ENCODE results near the gene DPP10.

Gene DPP10

DNA sequence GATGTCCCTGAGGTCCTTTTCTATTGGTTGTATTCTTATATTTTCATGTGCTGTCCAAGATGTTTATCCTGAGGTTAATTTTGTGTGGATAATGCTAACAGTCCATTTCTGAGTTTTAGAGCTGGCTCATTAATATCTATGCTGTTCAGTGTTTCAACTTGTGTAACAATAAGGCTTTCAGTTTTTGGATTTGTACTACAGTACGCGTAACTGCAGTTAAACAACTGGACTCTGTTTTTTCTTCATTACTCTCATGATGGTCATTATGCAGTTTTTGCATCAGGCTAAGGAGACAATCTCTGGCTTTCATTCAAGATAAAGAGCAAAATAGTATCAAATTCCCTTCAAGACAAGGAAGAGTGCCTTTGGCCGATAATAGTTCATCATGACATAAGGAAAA is 1364.8 kb downstream of the DPP10 start:
- no peak for DNase-seq

DNA sequence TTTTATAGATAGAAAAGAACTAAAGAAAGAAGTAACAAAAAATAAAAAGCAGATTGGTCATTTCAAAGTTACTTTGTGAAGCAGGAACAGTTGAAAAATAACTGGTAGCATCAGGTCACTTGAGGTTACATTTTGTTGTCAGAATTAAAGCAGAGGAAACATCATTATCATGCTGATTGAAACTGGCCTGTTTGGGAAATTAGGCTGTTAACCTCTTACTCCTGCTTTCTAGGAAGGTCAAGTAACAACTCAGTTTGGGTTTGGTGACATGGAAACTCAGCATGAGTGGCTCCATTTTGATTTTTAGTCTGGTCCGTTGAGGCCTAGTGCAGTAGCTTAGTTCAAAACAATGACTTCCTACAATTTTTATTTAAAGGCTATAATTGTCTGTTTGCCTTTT is 1383.5 kb downstream of the DPP10 start:
- DNase-seq: no peak

DNA sequence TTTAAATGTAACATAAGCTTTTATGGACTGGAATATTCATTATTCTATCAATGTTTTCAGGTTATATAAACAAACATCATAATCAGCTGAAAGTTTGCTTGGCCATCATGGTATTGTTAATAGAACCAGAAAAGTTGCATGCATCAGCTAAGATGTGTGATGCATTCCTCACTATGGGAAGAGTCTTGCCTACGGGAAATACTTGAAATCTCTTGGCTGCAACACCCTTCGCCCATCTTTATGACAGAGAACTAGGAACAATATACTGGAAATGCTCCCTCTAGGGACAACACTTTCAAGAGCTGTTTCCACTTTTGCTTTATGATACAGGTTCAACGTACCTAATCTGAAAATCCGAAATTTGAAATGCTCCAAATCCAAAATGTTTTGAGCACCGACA is 1390.8 kb downstream of the DPP10 start:
- no peak for DNase-seq

- no peak for DNase-seq
Observed at GRCh38 chr2:115838539-115838938, 1396.1 kb downstream of the DPP10 start.

DNA sequence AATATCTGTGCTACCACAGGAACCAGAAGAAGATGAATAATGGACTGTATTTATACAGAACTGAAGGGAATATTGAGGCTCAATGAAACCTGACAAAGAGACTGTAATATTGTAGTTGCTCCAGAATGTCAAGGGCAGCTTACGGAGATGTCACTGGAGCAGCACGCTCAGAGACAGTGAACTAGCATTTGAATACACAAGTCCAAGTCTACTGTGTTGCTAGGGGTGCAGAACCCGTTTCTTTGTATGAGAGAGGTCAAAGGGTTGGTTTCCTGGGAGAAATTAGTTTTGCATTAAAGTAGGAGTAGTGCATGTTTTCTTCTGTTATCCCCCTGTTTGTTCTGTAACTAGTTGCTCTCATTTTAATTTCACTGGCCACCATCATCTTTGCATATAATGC is 1399.9 kb downstream of the DPP10 start:
- DNase-seq: no peak

- DNase-seq: no peak
Observed at GRCh38 chr2:115848192-115848591, 1405.8 kb downstream of the DPP10 start.

DNA sequence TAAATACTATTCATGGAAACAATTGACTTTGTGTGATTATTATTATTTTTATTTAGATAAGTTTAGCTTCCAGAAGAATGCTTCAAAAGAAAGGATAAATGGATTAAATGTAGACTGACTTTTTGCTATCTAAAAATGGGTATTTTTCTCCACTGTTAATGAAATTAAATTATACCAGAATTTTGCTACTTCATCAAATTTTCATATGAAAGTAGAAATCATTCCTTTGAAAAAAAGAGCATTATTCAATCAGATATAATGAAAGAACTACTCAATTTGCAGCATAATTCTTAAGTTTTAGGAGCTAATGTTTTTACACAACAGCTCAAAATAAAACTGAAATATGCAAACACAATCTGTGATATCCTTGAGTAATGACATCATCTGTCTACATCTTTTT is 1424.6 kb downstream of the DPP10 start:
- no peak for DNase-seq

DNA sequence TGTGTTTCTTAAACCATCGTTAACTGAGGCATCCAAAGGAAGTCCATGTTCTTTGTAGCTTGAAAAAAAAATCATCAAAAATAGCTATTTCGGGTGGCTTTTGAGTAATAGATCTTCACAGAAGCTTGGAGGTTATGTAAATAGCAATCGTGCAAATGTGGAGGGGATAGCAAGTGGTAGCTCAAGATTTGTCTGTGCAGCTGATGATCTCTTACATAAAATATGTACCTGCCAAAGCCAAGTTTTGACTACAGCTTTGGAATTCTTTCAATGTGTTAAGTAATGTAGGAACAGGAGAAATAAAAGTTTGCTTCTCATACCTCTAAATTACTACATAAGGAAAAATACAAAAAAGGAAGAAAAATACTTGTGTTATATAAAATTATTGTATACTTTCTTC is 1432.0 kb downstream of the DPP10 start:
- no peak for DNase-seq

DNA sequence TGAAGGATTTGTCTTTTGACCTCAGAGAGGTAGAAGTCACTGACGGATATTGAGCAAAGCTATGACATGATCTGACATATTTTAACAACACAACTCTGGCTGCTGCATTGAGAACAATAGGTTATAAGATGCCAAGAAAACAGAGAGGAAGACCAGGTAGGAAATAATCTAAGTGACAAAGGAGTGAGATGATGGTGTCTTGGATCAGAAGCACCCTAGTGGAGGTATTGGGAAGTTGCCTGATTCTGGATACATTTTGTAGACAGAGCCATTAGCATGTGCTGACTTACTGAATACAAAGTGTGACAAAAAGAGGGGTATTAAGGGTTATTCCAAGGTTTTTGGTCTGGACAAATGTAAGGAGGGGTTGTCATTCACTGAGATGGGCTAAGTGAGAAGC is 1438.1 kb downstream of the DPP10 start:
- DNase-seq: no peak

GRCh38 chr2:115887209-115887776 is 1444.9 kb downstream of the DPP10 start:
- no peak for DNase-seq
